Suprapubic skin (tissue), 4 donors: ENCODE data around the gene CHD2.

Experiments
- EP300 ChIP-seq: sonication (generic); formaldehyde crosslinking; IDR thresholded peaks from one replicate; pipeline ENCODE4 v1.6.1; 2017; ENCODE audit warnings: antibody characterized with exemption
- POLR2AphosphoS5 ChIP-seq, 3 donors: sonication (generic); formaldehyde crosslinking; IDR thresholded peaks; one replicate each; pipeline ENCODE4 v1.6.1; 2017; ENCODE audit warnings: antibody characterized with exemption in 3 of 3
- TF ChIP-seq, protein P1 (sequence below), 2 donors: fragments of 200-600 bp in 1 of 2; fragments of 450-650 bp in 1 of 2; sonication (generic) in 1 of 2; IDR thresholded peaks; one replicate each; pipeline ENCODE4 v1.5.1; 2016 to 2019; ENCODE audit warnings: antibody characterized with exemption in 2 of 2, mild to moderate bottlenecking in 1 of 2, moderate library complexity in 1 of 2

DNA sequence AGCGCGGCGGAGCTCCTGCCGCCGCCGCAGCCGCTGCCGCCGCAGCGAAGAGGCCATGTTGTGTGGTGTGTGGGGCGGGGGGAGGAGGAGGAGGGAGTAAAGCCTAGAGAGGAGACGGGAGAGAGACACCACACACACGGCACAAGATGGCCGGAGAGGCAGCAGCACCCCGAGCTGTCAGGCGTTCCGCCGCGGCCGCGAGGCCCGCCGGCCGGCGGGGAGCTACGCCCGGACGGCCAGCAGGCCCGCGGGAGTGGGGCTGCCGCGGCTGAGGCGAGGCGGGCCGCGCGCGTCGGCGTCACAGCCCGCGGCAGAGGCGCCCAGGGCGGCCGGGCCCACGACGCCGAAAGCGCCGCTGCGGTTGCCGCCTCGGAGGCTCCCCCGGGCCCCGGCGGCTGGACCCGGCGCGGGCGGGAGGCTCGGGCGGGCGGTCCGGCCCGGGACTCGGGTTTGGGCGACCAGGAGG lies 17.4 kb upstream of the CHD2 start:
- TF ChIP-seq, protein P1, sequence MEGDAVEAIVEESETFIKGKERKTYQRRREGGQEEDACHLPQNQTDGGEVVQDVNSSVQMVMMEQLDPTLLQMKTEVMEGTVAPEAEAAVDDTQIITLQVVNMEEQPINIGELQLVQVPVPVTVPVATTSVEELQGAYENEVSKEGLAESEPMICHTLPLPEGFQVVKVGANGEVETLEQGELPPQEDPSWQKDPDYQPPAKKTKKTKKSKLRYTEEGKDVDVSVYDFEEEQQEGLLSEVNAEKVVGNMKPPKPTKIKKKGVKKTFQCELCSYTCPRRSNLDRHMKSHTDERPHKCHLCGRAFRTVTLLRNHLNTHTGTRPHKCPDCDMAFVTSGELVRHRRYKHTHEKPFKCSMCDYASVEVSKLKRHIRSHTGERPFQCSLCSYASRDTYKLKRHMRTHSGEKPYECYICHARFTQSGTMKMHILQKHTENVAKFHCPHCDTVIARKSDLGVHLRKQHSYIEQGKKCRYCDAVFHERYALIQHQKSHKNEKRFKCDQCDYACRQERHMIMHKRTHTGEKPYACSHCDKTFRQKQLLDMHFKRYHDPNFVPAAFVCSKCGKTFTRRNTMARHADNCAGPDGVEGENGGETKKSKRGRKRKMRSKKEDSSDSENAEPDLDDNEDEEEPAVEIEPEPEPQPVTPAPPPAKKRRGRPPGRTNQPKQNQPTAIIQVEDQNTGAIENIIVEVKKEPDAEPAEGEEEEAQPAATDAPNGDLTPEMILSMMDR (IDR thresholded peaks at IDR 0.05) = no peak
- peak in 2 of 3 donors; percentile 83 to 96 for TF ChIP-seq POLR2AphosphoS5 (IDR thresholded peaks at IDR 0.05)
- TF ChIP-seq EP300 = no peak
